ENCODE measurements around the gene LRRTM2.
"Not testable (repeated sequence)": the region's sequence is repeated elsewhere in the genome, so short reads cannot be mapped to it uniquely, and the experiment has no call there.

Gene LRRTM2

DNA sequence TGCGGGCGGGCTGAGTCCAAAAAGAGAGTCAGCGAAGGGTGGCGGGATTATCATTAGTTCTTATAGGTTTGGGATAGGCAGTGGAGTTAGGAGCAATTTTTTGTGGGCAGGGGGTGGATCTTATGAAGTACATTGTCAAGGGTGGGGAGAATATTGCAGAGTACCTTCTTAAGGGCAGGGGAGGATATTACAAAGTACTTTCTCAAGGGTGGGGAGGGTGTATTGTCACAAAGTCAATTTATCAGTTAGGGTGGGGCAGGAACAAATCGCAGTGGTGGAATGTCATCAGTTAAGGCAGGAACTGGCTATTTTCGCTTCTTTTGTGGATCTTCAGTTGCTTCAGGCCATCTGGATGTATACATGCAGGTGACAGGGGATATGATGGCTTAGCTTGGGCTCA lies 40.3 kb downstream of the LRRTM2 start:
- not testable (repeated sequence) for DNase-seq

DNA sequence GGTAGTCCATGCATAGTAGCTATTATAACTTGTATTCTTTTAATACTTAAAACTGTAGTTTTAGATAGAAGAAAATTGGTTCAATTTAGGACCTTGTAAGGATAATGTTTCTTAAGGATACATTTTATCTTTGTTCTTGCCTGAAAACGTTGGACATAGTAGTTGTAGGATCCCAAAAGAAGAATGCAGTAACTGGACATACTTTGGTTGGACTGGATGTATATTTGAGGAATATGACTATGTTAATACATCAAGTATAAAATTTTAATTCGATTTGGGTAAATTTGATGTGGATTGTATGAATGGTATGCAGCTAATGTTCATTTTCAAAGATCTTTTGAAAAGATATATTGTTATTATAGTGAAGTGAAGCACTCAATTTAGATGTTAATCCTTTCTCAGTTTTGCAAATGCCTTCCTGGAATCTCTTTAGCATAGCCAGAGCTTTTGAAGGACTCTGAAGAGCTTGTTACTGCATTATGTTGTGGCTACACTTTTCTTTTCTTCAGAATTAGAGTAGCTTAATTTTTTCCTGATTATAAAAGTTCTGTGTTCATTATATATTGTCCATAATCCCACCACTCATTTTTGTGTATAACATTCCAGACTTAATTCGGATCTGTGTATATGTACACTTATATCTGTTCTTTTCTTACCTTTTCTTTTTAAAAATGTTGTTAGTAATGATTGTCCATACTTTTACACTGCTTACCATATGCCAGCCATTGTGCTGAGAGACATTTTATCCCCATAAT lies 41.2 kb downstream of the LRRTM2 start:
- no peak for DNase-seq

DNA sequence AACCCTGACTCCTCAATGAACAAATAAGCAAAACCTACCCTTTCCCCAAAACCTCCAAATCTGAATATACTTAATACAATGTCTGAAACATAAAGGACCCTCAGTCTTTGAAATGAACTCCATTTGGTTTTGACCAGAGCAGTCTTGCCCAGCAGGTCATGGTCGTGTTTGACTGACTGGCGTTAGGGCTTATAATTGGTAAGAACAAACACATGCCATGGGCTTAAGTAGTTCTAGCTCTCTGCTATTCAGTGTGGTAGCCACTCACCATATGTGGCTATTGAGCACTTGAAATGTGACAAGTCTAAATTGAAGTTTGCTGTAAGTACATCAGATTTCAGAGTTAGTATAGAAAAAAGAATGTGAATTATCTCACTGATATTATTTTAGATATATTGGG lies 42.1 kb downstream of the LRRTM2 start:
- DNase-seq, result no peak

DNA sequence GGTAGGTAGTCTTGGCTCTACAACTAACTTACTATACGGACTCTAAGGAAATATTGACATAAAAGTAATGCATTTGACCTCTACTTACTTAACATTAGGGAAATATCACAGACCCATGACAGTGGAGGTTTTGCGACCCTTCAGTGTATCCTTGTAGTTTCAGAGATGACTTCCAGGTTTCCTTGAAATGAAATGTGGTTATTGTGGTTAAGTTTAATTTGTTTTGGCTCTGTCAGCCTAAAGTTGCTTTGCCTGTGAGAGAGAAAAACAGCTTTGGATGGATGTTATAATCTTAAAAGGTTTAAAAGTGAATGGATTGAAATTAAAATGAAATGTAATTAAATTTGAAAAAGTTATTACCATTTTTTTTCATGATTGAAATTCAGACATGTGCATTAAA lies 42.9 kb downstream of the LRRTM2 start:
- no peak for DNase-seq

DNA sequence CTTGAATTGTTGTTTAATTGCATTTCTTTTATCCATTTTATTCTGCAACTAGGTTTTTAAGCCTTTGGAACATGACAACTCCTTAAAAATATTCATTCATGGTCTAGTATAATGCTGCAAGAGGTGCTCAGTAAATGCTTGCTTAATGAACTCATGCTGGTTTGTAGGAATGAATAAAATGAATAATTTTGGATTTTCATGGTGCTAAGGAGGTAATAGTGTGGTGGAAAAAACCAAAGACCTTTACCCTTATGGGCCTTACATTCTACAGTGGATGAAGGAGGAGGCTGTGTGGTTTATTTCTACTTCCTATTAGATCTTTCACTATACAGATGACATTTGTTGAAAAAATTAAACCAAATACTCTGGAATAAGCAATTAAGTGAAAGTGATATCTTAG lies 43.4 kb downstream of the LRRTM2 start:
- peak; percentile 29 for DNase-seq

DNA sequence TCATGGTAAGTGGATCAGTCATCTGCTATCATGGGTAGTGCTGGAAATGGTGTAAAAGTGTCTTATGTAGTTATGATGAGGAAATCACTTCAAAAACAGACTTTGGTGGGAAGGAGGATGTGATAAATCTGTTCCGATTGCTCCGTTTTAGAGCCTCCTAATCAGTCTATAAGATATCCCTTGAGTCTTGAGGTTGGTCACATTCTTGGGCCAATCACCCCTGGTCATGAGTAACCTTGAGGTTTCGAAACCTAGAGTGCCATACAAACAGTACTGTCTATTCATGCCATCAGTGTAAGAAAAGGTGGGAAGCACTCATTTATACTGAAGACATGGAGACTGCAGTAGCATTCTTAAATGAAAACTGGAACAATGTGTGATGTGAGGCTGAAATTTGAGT lies 45.8 kb downstream of the LRRTM2 start:
- no peak for DNase-seq

DNA sequence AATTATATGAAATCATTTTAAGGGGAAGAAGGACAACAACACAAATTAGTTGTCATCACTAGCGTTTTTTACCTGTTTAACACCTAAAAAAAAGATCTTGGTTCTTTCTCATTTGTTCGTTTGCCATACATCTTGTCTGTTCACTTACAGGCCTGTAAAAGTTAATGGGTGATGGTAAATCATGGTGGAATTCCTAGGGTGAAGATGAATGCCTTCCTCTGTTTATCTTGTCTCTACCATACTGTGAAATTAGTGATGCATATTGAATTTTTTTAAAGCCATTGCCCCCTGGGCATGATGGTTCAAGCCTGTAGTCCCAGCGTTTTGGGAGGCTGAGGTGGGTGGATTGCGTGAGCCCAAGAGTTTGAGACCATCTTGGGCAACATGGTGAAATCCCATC lies 46.6 kb downstream of the LRRTM2 start:
- DNase-seq, result no peak

DNA sequence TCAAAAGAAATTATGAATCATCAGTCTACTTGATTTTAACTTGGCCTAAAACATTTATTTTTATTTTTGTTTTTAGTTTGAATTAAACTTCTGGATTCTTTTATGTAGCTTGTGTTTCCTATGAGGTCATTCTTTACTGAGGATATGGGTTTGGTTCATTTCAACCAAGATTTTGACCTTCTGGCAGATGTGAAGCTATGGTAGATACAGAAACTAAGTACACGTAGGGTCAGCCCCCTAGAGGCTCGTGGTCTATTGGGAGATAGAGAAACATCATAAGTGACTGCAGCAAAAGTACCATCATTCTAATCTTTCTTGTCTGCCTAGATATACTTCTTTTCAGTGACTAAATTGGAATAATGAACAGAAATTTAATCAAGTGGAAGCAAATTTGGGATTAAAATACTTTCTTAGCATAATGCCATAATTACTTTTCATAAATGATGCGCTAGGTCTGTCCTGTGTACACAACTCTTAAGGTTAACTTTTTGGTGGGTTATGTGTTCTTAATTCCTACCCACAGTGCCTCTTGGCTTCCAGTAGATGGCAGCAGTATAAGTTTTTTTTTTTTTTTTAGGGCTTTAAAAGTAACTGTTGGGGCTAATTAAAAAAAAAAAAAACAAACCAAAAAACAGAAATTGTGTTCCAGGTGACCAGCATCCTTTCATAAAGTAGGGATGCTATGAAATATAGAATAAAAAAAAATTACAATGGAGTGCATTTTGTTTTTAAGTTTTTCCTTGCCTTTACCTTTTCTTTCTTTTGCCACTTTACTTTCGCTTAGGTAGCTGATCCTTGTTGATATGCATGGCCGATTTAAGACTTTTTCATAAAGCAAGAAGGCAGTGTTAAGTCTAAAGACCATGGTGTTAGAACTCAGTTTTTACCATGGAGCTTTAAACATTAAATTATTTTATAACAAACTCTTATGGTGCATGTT lies 49.9 kb downstream of the LRRTM2 start:
- DNase-seq, result no peak

DNA sequence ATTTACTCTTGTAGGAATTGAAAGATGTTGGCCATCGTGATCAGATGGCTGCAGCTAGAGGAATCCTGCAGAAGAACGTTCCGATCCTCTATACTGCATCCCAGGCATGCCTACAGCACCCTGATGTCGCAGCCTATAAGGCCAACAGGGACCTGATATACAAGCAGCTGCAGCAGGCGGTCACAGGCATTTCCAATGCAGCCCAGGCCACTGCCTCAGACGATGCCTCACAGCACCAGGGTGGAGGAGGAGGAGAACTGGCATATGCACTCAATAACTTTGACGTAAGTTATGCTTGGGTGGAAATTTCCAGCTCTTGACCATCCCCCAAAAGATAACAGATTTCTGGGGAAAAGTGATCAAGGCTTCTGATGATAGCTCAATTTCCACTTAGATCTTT lies 50.6 kb downstream of the LRRTM2 start:
- DNase-seq, result no peak

DNA sequence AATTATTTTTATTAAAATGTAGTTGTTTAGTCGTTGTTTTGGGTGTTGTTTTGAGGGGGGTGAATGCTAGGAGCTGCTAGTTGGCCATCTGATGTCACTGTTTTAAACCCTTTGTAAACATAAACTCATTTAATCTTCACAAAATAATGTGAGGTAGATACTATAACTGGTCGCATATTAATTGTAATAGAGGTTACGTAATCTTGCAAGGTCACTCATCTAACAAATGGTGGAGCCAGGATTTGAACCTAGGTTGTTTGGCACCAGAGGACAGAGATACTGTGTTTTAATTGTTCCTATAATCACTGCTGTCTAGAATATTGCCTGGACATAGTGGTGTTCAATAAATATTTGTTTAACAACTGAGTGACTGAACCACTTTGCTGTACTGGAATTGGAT lies 54.4 kb downstream of the LRRTM2 start:
- DNase-seq, result no peak

DNA sequence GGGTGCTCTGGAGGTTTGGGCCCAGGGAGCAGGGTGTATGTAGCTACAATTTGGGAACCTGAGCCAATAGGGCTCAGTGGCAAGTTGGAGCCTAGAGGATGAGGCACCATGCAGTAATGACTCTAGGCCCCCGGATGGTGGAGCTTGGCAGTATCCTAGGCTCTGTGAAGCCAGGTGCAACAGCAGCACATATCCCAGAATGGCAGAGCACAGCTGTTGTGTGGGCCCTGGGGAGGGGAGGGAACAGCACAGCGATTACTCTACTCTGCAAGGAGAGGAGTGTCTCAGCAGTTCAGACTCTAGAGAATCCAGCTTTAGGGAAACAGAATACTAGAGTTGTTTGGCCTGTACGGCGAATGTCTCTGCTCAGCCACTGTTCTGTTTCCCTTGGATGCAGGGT lies 56.1 kb downstream of the LRRTM2 start:
- no peak for DNase-seq

Measured in fibroblast of skin of right quadriceps (primary cell).